IMR-90 (cell line): ENCODE data around the gene CKS1B. TPM values are rescaled to one million over a fixed set of nuclear protein-coding genes. Genes with fewer than 3 reads are reported as not detected.

Experiments
- ATAC-seq: fragments of 200-7000 bp; cut with Tn5 transposase; 2 replicates; pipeline ENCODE4 v1.9.1; 2020; ENCODE audit warnings: low read depth, mild to moderate bottlenecking, moderate library complexity
- BruUV-seq: library from RNA; stranded (reverse); fragments of 400-500 nt; replicated peaks from 2 replicates; lab custom pipeline; 2021; lab: Mats Ljungman, UMichigan
- CTCF ChIA-PET: fragments of 300-600 bp; formaldehyde crosslinking; extraction: SDS; loops from one replicate; lab custom pipeline; 2021; ENCODE audit warnings: antibody characterized with exemption; lab: Yijun Ruan, JAX
- POLR2A ChIA-PET: fragments of 300-600 bp; sonication (Branson Sonifier 250); formaldehyde crosslinking; loops from one replicate; lab custom pipeline; 2022; ENCODE audit warnings: antibody characterized with exemption; ENCODE audit not compliant: unreplicated experiment; lab: Charles Lee
- DNase-seq: peaks from one replicate; pipeline ENCODE4 v3.0.0; 2013
- H2AFZ ChIP-seq: replicated peaks from 2 replicates; pipeline ENCODE3; 2013; ENCODE audit warnings: low read length, mild to moderate bottlenecking; ENCODE audit not compliant: poor library complexity
- H2AK5ac ChIP-seq: 2 replicates; pipeline ENCODE4 v1.6.1; 2013; ENCODE audit warnings: low read depth, low read length, inconsistent platforms
- H2AK9ac ChIP-seq: replicated peaks from 2 replicates; pipeline ENCODE3; 2013; ENCODE audit warnings: mild to moderate bottlenecking, low read depth, low read length, moderate library complexity; ENCODE audit not compliant: poor library complexity
- H2BK120ac ChIP-seq: 2 replicates; pipeline ENCODE4 v1.6.1; 2013; ENCODE audit warnings: low read depth, low read length, inconsistent platforms
- H2BK15ac ChIP-seq: 3 replicates; pipeline ENCODE4 v1.6.1; 2013; ENCODE audit warnings: low read depth, low read length, inconsistent platforms
- H2BK20ac ChIP-seq: 2 replicates; pipeline ENCODE4 v1.6.1; 2013; ENCODE audit warnings: low read depth, mild to moderate bottlenecking, inconsistent platforms, low read length, moderate library complexity
- H2BK5ac ChIP-seq: 2 replicates; pipeline ENCODE4 v1.6.1; 2013; ENCODE audit warnings: mild to moderate bottlenecking, low read depth, low read length, inconsistent platforms; ENCODE audit not compliant: poor library complexity, severe bottlenecking
- H3K14ac ChIP-seq: replicated peaks from 2 replicates; pipeline ENCODE4 v1.6.1; 2013; ENCODE audit warnings: low read depth, low read length, inconsistent platforms
- H3K18ac ChIP-seq: 2 replicates; pipeline ENCODE4 v1.6.1; 2013; ENCODE audit warnings: low read depth, low read length, control low read depth
- H3K23ac ChIP-seq: 2 replicates; pipeline ENCODE4 v1.6.1; 2013; ENCODE audit warnings: low read depth, low read length, inconsistent platforms
- H3K27ac ChIP-seq: 2 replicates; pipeline ENCODE4 v1.5.1; 2013; ENCODE audit warnings: mild to moderate bottlenecking, control low read depth, low read length; ENCODE audit not compliant: insufficient read depth
- H3K27me3 ChIP-seq: 2 replicates; pipeline ENCODE4 v1.6.1; 2013; ENCODE audit warnings: low read length; ENCODE audit not compliant: control insufficient read depth, insufficient read depth
- H3K36me3 ChIP-seq: 2 replicates; pipeline ENCODE4 v1.6.1; 2013; ENCODE audit warnings: low read length, mixed read lengths; ENCODE audit not compliant: control insufficient read depth, insufficient read depth
- H3K4ac ChIP-seq: 2 replicates; pipeline ENCODE4 v1.6.1; 2013; ENCODE audit warnings: low read depth, low read length, inconsistent platforms
- H3K4me1 ChIP-seq: 2 replicates; pipeline ENCODE4 v1.6.1; 2013; ENCODE audit warnings: low read length, mixed read lengths; ENCODE audit not compliant: control insufficient read depth, insufficient read depth
- H3K4me2 ChIP-seq: 2 replicates; pipeline ENCODE4 v1.6.1; 2013; ENCODE audit warnings: low read depth, mild to moderate bottlenecking, control low read depth, low read length, moderate library complexity
- H3K4me3 ChIP-seq: 2 replicates; pipeline ENCODE4 v1.5.1; 2013; ENCODE audit warnings: low read depth, mild to moderate bottlenecking, control low read depth, low read length, moderate library complexity; ENCODE audit not compliant: insufficient read depth
- H3K56ac ChIP-seq: 2 replicates; pipeline ENCODE4 v1.6.1; 2013; ENCODE audit warnings: low read length, inconsistent platforms; ENCODE audit not compliant: insufficient read depth; ENCODE audit errors: extremely low read depth
- H3K79me1 ChIP-seq, 2 experiments: 2 replicates each; pipeline ENCODE4 v1.6.1; 2013; ENCODE audit warnings: low read length in 2 of 2, inconsistent platforms in 1 of 2, low read depth in 1 of 2
- H3K9ac ChIP-seq: 2 replicates; pipeline ENCODE4 v1.6.1; 2013; ENCODE audit warnings: low read depth, low read length, control low read depth
- H3K9me1 ChIP-seq: 2 replicates; pipeline ENCODE4 v1.6.1; 2013; ENCODE audit warnings: low read length, inconsistent platforms; ENCODE audit not compliant: insufficient read depth
- H3K9me3 ChIP-seq: 2 replicates; pipeline ENCODE4 v1.6.1; 2013; ENCODE audit warnings: low read length; ENCODE audit not compliant: control insufficient read depth, insufficient read depth
- H4K20me1 ChIP-seq: 2 replicates; pipeline ENCODE4 v1.6.1; 2013; ENCODE audit warnings: low read length, inconsistent platforms; ENCODE audit not compliant: insufficient read depth
- H4K5ac ChIP-seq: 2 replicates; pipeline ENCODE4 v1.6.1; 2013; ENCODE audit warnings: mild to moderate bottlenecking, low read depth, low read length, control low read depth
- H4K8ac ChIP-seq, 2 experiments: 2 replicates each; pipeline ENCODE4 v1.6.1; 2013; ENCODE audit warnings: low read depth in 2 of 2, low read length in 2 of 2, control low read depth in 1 of 2, inconsistent platforms in 1 of 2
- H4K91ac ChIP-seq: 2 replicates; pipeline ENCODE4 v1.6.1; 2013; ENCODE audit warnings: low read depth, low read length, inconsistent platforms; ENCODE audit not compliant: insufficient read depth
- BHLHE40 ChIP-seq: fragments of 150-350 bp; IDR thresholded peaks from 2 replicates; pipeline ENCODE4 v1.6.1; 2016; ENCODE audit warnings: mild to moderate bottlenecking, low read depth, low read length
- CEBPB ChIP-seq: IDR thresholded peaks from 2 replicates; pipeline ENCODE4 v1.6.1; 2012; ENCODE audit warnings: low read depth, low read length, improper control_type of control experiment
- CHD1 ChIP-seq: IDR thresholded peaks from 2 replicates; pipeline ENCODE4 v1.6.1; 2012; ENCODE audit warnings: low read depth, low read length, improper control_type of control experiment
- CTCF ChIP-seq: conservative IDR thresholded peaks from 2 replicates; pipeline ENCODE4 v1.5.1; 2012; ENCODE audit warnings: mild to moderate bottlenecking, low read depth, low read length, improper control_type of control experiment
- ELK1 ChIP-seq: fragments of 150-350 bp; IDR thresholded peaks from 2 replicates; pipeline ENCODE4 v1.6.1; 2016; ENCODE audit warnings: low read depth, mild to moderate bottlenecking, low read length, moderate library complexity, borderline replicate concordance
- FOS ChIP-seq: fragments of 150-350 bp; IDR thresholded peaks from 2 replicates; pipeline ENCODE4 v1.6.1; 2016; ENCODE audit warnings: low read depth, low read length
- MAFK ChIP-seq: IDR thresholded peaks from 2 replicates; pipeline ENCODE4 v1.6.1; 2012; ENCODE audit warnings: low read depth, low read length, improper control_type of control experiment
- MAZ ChIP-seq: IDR thresholded peaks from 2 replicates; pipeline ENCODE4 v1.6.1; 2012; ENCODE audit warnings: low read depth, mild to moderate bottlenecking, low read length, improper control_type of control experiment, moderate library complexity, borderline replicate concordance
- MXI1 ChIP-seq: IDR thresholded peaks from 2 replicates; pipeline ENCODE4 v1.6.1; 2012; ENCODE audit warnings: low read depth, mild to moderate bottlenecking, low read length, moderate library complexity, borderline replicate concordance
- POLR2A ChIP-seq: IDR thresholded peaks from 2 replicates; pipeline ENCODE4 v1.6.1; 2012; ENCODE audit warnings: mild to moderate bottlenecking, low read depth, low read length
- RAD21 ChIP-seq: IDR thresholded peaks from 2 replicates; pipeline ENCODE4 v1.6.1; 2012; ENCODE audit warnings: low read length, improper control_type of control experiment
- RCOR1 ChIP-seq: IDR thresholded peaks from 2 replicates; pipeline ENCODE4 v1.6.1; 2012; ENCODE audit warnings: mild to moderate bottlenecking, low read length, improper control_type of control experiment; ENCODE audit not compliant: insufficient replicate concordance
- SMC3 ChIP-seq: fragments of 150-350 bp; IDR thresholded peaks from 2 replicates; pipeline ENCODE4 v1.6.1; 2016; ENCODE audit warnings: low read depth, mild to moderate bottlenecking, antibody characterized with exemption, low read length, moderate library complexity
- WGBS, 2 experiments: methylation state at CpG; one replicate each; pipeline versions ENCODE4 v1.1.5 to v1.1.7; 2013; ENCODE audit warnings: missing lambda C conversion rate in 2 of 2; ENCODE audit not compliant: insufficient read length in 1 of 2; ENCODE audit errors: extremely low coverage in 2 of 2; 5-methylcytosine and 5-hydroxymethylcytosine counted together
- dilution Hi-C: fragments of 300-500 bp; cut with HindIII; formaldehyde crosslinking; loops from one replicate; pipeline ENCODE4 v1.14.3; 2018; ENCODE audit warnings: low sequenced_read_pairs; ENCODE audit not compliant: unreplicated experiment
- in situ Hi-C: fragments of 300-500 bp; cut with MboI; formaldehyde crosslinking; loops from 3 replicates; pipeline ENCODE4 v1.14.3; 2019; ENCODE audit warnings: low sequenced_read_pairs, inconsistent platforms, mixed read lengths
- intact Hi-C: fragments of 100-400 bp; cut with micrococcal nuclease; formaldehyde crosslinking; loops from 2 replicates; pipeline ENCODE4 v1.10.0; 2022
- polyA plus RNA-seq, 3 experiments: library from polyadenylated mRNA; depleted of rRNA; stranded (reverse); fragments of >200 nt; gene quantifications; 2 replicates each; pipeline ENCODE4 v1.2.3, GENCODE V29; 2012; ENCODE audit warnings: low replicate concordance in 1 of 3
- total RNA-seq: library from RNA; depleted of rRNA; stranded (reverse); fragments of >200 nt; gene quantifications from 2 replicates; pipeline ENCODE4 v1.2.3, GENCODE V29; 2012

CKS1B gene
- total and polyA plus RNA-seq, 2 of the 4 experiments (the other 2 are of a cell fraction), result 140 to 195 TPM

- peak overlapping the region; percentile 94 for H3K27ac ChIP-seq
- 0% methylated on average over 3 of the region's 43 CpGs; no CpG with 5 or more reads in 1 of the 2 experiments for WGBS, 2 experiments
- CTCF ChIA-PET, result interaction anchor here (0.9 kb wide), 1 partner anchor 30 kb away, joined by 4 read pairs; the partner anchor contains the start of gene SHC1
- TF ChIP-seq ELK1 (no peak), RCOR1 (no peak), MAZ (peak; percentile 83), CEBPB (no peak), FOS (peak; percentile 73), CTCF (peak; percentile 5; the same call in 1 of the 2 replicates), SMC3 (0 out of 2 replicates have a peak, but pooled peaks have one; percentile 10), POLR2A (no peak; the same call in 1 of the 2 replicates), BHLHE40 (0 out of 2 replicates have a peak, but pooled peaks have one; percentile 3), MXI1 (no peak), MAFK (no peak), CHD1 (no peak), RAD21 (no peak)
Measured at GRCh38 chr1:155000726-155001424, 26.4 kb downstream of the CKS1B start.

More at GRCh38 chr1:155000726-155001424, 26.4 kb downstream of the CKS1B start:
- H3K18ac ChIP-seq, result peak overlapping the region; percentile 48; the same call in 1 of the 2 replicates
- H2AK9ac ChIP-seq, result peak overlapping the region; percentile 99
- peak overlapping the region; percentile 94 for H2BK5ac ChIP-seq
- H3K4me3 ChIP-seq, result peak overlapping the region; percentile 75
- POLR2A ChIA-PET, result interaction anchor here (0.6 kb wide), 1 partner anchor 273 kb away, joined by 3 read pairs; the partner anchor contains the start of gene CLK2
- H4K20me1 ChIP-seq, result no peaks in the 10 kb centered on the region
- peak overlapping the region; percentile 11 to 91; a peak in 3 of 4 replicates for H4K8ac ChIP-seq
- peak overlapping the region; percentile 93 for H3K4ac ChIP-seq
- H3K27me3 ChIP-seq, result no peaks in the 10 kb centered on the region
- dilution Hi-C loops, result no loop called here
- H3K9me3 ChIP-seq, result no peaks in the 10 kb centered on the region
- peaks cover 14 to 50% of the 10 kb centered on the region in 2 experiments for H3K79me1 ChIP-seq
- no TSS peak for BruUV-seq
- intact Hi-C loops, result loop anchor here (1.0 to 5.0 kb wide), 3 partner anchors 29 to 64 kb away; partner anchors contain the start of genes ADAM15 and PMVK
- H3K36me3 ChIP-seq, result no peaks in the 10 kb centered on the region
- H2BK120ac ChIP-seq, result peak overlapping the region; percentile 81
- peak overlapping the region; percentile 97 for H2AK5ac ChIP-seq
- H3K23ac ChIP-seq, result peak overlapping the region; percentile 90
- H2BK20ac ChIP-seq, result no peak overlapping the region; the same call in 1 of the 2 replicates
- ATAC-seq (peak; percentile 50), DNase-seq (peak; percentile 77)
- H3K4me2 ChIP-seq, result peak overlapping the region; percentile 94
- peak overlapping the region; percentile 49; the same call in 2 of the 3 replicates for H2BK15ac ChIP-seq
- peak overlapping the region; percentile 82 for H3K56ac ChIP-seq
- peaks cover 8% of the 10 kb centered on the region for H3K9me1 ChIP-seq
- H3K4me1 ChIP-seq, result peaks cover 21% of the 10 kb centered on the region
- H4K91ac ChIP-seq, result peak overlapping the region; percentile 80
- H2AFZ ChIP-seq, result peak overlapping the region; percentile 92
- peak overlapping the region; percentile 46; the same call in 1 of the 2 replicates for H4K5ac ChIP-seq
- H3K14ac ChIP-seq, result peak overlapping the region; percentile 88; the same call in 1 of the 2 replicates
- H3K9ac ChIP-seq, result peak overlapping the region; percentile 78
- in situ Hi-C loops, result no loop called here
